NCI-H1105 (cell line): ENCODE data around the gene FIGLA.
"Not testable (repeated sequence)": the region's sequence is repeated elsewhere in the genome, so short reads cannot be mapped to it uniquely, and the experiment has no call there.

Source experiments
- DNase-seq: peaks from one replicate; lab custom pipeline; 2025; lab: John Stamatoyannopoulos, UW

FIGLA gene

DNA sequence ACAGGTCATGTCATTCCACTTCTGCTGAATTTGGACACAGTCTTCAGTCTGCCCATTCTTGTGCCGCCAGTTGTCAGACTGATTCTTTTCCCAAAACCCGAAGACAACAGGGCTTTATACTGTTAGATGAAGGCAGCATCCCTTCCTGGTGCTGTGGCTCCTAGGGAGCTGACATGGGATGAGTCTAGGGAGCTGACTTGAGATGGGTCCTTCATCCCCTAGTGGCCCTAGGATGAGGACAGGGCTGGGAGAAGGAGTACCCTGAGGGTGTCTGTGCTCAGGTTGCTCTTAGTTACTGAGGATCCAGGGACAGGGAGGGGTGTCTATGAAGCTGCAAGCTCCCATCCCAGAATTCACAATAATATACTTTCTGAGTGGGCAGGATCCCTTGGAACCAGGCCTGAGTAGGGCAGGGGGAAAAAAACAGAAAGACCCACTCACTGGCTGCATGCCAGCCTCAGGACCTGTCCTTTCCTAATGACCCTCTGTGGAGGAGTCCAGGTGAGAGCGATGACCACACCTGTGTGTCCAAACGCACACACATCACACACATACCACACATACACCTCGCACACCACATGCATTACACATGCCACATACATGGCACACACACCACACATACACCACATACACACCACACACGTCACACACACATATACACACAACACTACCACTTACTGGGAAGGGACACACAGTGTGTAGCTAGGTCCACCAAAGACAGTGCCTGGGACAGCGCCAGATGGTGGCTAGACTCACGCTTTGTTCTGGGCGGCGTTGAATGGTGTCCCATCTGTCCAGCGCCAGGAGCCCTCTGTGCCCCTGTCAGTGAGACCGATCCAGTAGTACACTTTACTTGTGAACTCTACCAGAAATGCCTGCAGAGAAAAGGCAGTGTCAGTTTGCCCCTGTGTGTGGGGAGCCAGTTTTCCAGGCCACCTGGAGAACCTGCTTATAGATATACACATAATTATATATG lies 18.8 kb upstream of the FIGLA start:
- no peak for DNase-seq

DNA sequence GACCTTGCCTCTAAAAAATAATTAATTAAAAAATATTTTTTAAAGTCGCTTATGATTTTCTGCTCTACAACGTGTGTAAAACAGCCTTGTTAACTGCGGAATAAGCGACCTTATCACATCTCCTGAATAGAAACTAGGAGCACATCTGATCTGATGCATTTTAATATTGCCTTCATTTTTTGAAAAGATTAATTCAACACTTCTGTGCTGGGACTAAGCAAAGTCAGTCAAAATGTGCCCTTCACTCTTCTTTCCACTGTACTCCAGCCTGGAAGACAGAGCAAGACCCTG lies 17.3 kb upstream of the FIGLA start:
- no peak for DNase-seq

DNA sequence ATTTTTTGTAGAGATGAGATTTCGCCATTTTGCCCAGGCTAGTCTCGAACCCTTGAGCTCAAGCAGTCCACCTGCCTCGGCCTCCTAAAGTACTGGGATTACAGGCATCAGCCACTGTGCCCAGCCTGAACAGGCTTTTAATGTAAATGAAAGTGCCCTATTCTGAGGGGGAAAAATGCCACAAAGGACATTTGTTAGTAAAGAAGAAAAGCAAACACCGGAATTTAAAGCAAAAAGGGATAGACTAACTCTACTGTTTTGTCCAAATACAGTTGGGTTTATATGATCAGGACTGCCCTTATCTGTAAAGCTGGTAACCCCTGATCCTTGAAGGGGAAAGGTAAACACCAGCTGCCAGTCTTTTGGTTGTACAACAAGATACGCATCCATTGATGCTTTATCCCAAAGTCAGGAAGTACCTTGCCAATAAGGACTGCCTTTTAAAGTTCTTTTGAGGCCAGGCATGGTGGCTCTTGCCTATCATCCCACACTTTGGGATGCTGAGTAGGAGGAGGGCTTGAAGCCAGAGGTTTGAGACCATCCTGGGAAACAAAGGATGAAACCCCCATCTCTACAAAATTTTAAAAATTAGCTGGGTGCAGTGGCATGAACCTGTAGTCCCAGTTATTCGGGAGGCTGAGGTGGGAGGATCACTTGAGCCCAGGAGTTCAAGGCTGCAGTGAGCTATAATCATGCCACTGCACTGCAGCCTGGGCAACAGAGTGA lies 16.8 kb upstream of the FIGLA start:
- no peak for DNase-seq

DNA sequence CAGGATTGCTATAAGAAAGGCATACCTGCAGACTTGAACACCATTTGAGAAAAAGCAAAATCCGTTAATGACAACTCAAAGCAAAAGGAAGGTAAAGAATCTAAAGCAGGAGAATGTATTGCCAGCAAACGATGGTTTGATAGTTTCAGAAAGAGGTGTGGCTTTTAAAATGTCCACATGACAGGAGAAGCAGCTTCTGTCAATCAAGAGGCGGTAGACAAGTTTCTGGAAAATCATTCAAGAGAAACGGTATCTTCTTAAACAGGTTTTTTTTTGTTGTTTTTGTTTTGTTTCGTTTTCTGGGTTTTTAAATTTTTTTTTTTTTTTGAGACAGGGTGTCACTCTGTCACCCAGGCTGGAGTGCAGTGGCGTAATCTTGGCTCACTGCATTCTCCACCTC lies 16.2 kb upstream of the FIGLA start:
- DNase-seq, result no peak

DNA sequence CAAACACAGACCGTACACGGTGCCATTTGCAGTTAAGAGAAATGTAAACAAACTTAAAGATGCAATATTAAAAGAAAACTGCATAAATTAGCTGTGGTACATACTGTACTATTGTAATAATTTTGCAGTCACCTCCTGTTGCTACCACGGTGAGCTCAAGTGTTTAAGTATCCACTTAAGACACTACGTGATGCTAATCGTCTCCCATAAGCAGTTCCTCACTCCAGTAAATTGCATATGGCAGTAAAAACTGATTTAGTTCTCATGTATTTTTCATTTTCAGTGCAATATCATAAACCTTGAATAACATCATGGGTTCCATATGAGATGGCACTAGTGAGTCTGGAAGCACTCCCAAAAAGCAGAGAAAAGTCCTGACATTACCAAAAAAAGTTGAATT lies 15.6 kb upstream of the FIGLA start:
- peak; percentile 39 for DNase-seq

DNA sequence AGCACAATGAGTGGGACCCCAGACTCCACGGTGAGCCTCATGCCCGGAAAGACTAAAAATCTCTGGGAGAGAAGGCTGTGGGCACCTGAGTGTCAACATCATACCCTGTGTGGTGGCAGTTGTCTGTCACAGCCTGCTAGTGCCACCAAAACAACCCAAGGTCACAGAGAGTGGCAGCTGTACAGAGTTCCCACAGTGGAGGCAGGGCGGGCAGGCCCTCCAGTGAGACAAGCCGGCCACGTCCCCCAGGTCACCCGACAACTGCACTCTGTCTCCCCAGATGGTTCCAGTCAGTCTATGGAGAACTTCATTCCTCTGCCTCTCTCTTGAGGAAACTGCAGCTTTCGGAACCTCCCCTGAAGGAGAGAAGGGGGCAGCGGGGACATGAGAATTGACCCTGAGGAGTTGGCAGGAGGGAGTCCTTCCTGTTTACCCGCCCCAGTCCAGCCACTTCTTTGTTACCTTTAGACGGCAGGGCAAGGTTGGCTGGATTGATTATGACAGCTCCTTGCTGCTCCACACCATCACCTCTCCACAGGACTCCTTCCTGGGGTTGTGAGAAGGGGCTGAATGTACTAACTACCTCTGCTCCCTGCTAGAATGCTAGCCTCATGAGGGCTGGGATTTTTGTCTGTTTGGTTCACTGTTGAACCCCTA lies 11.3 kb upstream of the FIGLA start:
- no peak for DNase-seq

DNA sequence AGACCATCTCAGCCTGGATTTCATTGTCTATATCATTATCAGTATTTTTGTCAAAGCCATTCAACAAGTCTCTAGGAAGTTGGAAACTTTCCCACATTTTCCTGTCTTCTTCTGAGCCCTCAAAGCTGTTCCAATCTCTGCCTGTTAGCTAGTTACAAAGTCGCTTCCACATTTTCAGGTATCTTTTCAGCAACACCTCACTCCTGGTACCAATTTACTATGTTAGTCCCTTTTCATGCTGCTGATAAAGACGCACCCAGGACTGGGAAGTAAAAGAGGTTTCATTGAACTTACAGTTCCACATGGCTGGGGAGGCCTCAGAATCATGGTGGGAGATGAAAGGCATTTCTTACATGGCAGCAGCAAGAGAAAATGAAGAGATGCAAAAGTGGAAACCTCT lies 9.3 kb upstream of the FIGLA start:
- no peak for DNase-seq

DNA sequence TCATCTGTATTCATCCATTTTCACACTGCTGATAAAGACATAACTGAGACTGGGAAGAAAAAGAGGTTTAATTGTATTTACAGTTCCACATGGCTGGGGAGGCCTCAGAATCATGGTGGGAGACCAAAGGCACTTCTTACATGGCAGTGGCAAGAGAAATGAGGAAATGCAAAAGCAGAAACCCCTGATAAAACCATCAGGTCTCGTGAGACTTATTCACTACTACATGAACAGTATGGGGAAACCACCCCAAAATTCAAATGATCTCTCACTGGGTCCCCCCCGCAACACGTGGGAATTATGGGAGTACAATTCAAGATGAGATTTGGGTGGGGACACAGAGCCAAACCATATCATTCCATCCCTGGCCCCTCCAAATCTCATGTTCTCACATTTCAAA lies 7.6 kb upstream of the FIGLA start:
- DNase-seq, result not testable (repeated sequence)

DNA sequence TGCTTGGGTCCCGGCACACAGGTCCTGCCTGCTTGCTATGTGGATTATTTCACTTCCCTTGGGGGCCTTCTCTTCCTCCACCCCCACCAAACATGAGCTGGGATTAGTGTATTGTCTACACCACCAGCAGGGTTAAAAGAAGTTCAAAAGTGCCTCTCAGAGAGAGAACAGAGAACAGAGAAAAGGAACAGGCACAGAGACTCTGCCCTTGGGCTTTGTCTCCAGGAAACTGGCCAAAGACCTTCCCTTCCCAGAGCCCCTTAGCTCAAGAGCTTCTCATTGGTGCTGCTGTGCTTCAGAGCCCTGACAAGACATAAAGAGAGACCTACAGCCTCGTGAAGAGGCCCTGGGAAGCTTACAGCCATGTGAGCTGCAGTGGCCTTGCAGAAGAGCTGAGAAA lies 7.1 kb upstream of the FIGLA start:
- no peak for DNase-seq

DNA sequence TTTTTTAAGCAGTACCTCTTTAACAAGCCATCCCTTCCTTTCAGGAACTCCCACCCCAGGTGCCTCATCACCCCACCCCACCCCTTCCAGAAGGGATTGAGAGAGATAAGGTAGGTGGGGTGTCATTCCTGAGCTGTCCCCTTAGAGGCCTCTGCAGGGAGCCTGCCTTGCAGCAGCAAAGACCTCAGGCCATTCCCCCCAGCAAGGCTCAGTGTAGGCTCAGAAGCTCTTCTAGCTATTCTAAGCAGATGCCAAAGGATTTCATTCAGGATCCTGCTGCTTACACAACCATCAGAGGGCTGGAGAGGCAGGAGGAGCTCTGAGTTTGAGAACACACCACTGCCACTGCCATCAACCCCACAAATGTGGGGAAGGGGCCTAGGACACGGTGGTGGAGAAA lies 5.8 kb upstream of the FIGLA start:
- DNase-seq, result no peak

DNA sequence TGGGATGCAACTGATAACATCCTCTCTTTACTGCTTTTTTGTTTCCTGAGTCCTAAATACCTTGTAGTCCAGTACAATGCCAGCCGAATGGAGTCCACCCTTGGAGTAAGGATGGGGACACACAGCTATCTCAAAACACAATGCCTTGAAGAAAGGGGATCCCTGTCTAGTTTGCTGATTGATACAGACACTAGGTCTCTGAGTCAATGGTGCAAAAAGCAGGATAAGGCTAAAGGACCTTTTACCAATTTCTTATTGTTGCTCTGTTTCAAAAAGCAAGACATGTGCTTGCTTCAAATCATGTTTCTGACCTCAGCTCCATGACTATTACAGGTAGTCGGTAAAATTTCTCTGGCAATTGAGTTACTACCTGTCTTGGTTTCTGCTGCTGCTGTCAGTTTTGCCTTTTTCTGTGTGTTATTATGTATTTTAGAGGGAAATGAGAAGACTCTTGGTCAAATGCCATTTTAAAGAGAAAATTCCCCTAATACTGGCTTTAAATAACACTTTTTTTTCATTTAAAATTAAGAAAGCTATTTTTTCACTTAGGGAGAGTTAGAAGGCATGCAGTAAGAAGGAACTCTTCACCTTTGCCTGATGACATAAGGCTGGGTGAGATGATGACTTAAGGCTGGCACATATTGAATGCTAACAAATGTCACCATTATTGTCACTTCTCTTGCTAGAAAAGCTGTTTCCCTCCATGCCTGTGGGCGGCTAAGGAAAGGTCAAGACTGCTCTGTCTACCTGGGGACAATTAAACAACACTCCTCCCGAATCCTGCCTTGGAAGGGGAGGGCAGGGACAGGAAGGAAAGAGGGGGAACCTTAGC lies 4.9 kb upstream of the FIGLA start:
- DNase-seq, result no peak

DNA sequence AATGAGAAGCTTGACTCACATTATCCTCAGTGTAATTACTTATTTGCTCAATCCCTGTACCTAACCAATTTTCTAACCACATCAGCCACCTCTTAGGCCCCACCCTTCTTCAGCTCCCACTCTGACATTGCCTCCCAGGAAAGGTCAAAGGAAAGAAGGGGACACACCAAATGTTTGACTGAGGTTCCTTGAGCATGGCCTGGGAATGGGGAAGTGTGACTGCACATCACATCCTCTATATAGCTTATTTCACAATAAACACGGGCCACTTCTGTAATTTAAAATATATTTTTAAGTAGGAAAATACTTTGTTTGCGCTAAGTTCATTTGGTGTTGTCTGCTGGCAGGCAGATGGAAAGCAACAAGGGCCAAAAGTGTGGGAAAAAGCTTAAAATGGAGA lies 3.0 kb upstream of the FIGLA start:
- no peak for DNase-seq

DNA sequence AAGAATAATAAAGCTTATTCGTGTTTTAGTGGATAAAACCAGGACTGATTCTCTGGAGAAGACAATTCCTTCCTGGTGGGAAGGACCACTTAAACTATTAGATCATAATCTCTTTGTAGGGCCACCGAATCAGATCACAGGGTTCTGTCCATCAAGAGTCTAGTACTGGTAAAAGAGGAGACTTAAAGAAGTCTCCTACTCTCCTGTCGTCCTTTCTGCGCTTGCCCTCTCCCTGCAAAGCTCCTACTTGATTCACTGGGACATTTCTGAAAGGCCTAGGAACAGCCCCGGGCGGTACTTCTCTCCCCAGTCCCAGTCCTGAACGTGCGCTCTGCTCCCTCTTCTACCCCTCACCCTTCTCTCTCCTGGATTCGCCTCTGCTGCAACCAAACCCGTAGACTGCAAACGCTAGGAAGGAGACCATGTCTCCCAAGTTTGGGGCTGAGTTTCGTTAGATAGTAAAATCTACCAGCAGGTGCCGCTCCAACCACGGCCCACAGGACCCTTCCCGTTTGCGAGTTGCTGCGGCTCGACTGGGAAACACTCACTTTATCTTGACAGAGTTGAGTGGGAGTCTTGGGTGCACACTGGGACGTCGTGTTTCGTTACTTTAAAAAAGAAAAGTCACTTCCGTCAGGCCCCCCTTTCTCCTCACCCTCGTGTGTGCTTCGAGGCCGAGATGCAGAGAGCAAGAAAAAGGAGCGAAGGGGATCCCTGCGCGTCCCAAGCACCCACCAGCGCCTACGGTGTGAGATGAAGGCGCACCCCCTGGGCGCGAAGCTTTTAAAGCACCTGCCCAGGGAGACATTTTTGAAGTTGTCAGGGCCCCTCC lies 923 bp downstream of the FIGLA start:
- DNase-seq, result peak; percentile 17

DNA sequence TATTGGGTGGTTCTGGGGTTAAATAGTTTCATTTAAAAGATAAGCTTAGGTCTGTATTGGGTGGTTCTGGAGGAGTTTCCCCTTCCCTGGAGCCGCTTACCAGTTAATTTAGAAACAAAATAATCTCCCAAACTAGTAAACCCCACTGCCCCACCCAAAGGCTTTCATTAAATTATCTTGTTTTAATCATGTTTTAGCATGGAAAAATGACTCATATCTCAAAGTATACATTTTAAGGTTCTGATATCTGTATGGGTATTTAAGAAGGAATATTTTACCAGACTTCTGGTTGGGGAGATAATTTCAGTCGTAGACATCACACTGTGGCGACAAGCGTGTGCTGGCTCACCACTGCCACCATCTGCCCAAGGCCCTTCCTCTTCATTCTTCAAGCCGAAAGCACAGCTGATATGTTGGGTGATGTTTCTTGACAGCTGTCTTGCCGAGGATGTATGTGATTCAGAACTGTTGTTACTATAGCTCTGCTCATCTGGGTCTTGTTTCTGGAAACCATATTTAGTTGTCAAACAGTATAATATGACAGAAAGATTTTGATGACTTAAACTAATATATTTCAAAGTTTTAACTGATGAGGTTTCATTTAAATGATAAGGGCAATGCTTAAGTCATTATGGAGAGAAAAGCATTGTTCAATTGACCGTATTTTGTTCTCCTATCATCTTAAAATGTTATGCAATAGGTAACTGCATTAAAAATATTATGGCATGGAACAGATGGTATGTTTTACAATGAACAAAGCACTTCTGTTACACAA lies 5.1 kb downstream of the FIGLA start:
- DNase-seq, result peak; percentile 23

DNA sequence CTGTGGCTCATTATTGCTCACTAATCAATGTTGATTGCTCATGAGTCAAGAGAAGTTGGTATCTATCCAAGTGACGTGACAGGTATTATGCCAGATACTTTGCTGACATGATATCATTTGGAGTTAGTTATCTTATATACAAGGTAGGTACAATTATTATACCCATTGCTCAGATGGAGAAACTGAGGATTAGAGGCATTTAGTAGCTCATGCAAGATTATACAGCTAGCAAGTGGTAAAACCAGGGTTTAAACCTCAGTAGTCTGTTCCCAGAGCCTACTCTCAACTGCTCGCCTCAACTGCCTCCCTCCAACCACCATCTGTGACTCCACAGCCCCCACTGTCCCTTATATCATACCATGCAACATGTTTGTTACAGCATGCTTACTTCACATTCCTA lies 6.1 kb downstream of the FIGLA start:
- DNase-seq, result no peak

DNA sequence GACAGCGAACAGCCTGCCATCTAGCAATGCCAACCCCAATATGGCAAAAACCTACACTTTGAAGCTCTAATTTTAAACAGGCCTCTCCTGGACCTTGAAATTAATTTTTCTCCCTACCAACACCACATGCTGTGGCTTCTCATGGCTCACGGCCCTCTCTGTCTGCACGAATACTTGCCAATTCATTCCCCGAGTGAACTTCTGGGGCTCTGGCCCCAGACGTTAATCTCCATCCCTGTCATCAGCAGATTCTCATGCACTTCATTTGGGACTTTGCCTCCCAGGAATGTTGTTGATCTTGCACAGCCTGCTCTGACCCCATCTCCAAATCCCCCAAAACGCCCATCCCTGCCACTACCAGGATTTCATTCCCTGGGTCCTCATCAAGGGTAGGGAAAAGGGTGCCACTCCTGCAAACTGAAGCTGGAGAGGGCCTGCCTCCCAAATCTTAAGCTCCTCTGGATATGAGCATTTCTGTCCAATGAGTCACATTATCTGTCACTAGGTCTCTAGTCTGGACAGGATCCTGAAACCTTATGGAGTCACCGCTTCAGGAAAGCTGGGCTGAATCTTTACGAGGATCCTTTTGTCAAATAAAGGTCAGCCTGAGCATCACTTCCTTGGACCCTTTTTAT lies 10.4 kb downstream of the FIGLA start:
- DNase-seq, result no peak

DNA sequence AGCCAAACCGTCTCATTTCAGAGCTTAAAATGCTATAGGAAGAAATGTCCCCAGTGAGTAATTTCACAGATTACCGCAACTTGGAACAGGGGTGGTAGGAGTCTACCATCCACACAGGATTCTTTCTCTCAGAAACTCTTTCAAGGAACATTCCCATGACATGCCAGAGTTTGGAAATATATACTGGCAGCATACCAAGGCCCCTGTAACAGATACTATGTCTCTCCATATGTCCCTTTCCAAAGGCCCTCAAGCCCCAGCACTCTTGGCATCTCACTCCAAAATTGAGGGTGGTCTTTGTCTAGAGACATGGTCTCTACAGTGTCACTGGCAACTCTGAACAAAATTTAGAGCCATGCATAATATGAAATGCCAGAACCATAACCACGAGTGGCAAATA lies 11.0 kb downstream of the FIGLA start:
- DNase-seq, result no peak

DNA sequence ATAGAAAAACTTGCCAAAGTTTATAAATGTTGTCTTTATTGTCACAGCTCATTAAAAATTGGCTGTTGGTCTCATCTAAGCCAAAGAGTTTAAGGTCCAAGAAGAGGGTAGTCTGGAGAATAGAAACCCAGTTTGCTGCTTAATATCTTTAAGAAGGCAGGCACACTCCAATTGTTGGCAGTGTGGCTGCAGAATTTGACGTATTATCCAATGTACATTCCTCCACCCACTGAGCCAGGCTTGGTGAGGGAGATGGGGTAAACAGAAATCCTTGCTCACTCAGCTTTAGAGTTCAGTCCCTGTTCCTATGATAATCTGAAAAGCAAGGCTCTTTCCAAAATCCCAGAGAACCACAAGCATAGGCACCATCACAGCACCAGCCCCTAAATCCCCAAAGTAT lies 11.8 kb downstream of the FIGLA start:
- no peak for DNase-seq

DNA sequence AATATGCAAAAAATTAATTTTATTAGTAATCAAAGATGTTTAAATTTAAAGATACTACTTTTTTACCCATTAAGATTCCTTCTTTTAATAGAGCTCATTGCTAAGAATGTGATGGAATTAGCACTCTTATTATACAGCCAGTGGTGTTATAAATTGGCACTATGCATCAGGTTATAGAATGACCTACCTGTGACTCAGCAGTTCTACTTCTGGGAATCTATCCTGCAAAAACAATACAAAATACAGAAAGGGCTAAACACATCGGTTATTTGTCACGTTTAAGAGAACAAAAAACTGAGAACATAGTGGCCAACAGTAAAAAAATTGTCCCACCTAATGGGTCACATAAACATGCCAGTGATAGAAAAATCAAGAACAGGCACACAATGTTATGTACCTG lies 13.0 kb downstream of the FIGLA start:
- no peak for DNase-seq

DNA sequence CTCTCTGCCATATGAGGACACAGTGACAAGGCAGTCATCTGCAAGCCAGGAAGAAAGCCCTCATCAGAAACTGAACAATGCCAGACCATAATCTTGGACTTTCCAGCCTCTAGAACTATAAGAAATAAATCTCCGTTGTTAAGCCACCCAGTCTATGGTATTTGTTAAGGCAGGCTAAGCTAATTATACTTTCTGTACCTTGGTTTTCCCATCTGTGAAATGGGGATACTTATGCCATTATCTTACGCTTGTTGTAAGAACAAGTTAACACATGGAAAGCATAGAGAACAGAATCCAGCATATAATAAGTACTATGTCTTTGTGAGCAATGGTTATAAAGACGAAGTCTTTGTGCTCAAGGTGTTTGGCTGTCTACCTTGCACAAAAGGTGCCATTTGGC lies 14.2 kb downstream of the FIGLA start:
- no peak for DNase-seq
